GM18502 (cell line): Measurements from ENCODE around the gene HOXD4.

Experiments
- ATAC-seq: cut with Tn5 transposase; IDR thresholded peaks from one replicate; pipeline ENCODE4 v1.9.1; 2021; ENCODE audit warnings: mild to moderate bottlenecking; ENCODE audit not compliant: unreplicated experiment, poor library complexity

HOXD4 gene

DNA sequence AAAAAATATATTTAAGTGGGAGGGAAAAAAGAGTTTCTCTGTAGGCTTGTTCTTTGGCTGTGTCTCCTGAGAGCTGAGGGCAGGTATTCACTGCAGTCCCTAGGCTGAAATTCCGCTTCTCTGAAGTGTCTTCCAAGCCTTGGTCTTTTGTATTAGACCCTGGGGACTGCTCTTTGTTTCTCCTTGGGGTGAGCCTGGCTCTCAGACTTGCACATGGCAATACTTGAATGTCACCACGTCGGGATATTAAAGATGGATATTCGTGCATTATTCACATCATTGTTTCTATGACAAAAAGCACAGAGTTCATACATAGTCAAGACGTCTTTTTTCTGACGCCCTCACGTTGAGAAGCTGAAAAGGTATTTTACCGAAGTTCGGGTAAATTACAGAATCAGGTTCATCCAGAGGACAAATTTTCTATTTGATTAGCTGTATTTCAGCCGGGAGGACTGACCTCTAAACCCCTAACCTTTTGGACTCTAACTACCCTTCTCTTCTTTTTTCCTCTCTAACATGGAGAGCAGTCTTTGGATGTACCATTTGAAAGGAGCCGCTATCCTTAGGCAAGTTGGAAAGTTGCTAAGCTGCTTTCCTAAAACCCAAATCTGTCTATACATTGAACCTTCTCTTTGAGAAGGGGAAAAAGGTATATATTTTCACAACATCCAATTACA lies 3.4 kb downstream of the HOXD4 start:
- no peak for ATAC-seq

DNA sequence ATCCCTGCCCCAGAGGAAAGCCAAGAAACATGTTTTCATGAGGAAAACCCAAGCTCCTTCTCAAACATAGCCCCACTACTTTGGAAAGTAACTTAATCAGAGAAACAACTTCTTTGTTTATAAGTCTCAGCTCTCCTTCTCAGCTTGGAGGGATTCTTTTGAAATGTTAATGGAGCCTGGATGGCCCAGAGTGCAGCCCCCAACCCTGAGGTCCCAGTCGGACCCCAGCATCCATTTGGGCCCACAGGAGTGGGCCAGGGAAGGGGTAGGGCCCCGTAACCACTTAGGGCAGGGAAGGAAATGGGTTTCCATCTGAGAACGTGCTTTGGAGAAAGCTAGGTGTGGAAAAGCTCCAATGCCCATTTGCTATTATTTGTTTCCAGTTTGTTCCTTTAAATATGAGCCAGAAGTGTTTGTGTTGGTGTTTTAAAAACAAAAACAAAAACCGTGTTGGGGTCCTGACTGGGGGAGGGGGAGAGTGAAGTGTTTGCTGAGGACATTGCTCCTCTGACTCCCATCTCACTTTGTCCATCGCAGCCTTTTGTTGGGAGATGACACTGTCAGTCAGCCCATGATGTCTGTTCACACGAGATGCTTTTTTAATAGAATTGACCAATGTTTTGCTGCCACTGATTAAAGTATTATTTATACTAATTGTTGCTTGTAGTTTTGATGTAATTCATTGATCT lies 4.2 kb downstream of the HOXD4 start:
- ATAC-seq = no peak

DNA sequence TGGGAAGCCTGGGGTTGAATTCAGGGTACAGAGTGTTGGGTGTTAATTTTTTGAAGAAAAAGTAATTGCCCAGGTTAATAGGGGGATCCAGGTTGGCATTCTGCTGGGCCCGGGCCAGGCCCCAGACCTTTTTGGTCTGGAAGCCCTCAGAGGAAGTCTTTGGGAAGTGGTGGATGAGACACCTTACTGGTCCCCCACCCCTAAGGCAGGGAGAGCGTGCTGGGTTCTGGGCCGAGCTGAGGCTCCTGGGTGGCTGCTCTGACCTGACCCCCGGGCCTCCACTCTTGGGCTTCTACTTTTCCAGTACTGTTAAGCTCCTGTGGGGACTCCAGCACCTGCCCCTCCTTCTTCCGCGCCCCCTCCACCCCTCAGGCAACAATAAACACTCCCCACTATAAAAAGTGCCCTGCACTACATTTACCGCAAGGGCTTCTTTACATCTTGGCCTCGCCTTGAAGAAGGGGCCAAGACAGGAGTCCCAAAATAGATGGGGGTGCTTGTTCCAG lies 5.0 kb downstream of the HOXD4 start:
- ATAC-seq = no peak

DNA sequence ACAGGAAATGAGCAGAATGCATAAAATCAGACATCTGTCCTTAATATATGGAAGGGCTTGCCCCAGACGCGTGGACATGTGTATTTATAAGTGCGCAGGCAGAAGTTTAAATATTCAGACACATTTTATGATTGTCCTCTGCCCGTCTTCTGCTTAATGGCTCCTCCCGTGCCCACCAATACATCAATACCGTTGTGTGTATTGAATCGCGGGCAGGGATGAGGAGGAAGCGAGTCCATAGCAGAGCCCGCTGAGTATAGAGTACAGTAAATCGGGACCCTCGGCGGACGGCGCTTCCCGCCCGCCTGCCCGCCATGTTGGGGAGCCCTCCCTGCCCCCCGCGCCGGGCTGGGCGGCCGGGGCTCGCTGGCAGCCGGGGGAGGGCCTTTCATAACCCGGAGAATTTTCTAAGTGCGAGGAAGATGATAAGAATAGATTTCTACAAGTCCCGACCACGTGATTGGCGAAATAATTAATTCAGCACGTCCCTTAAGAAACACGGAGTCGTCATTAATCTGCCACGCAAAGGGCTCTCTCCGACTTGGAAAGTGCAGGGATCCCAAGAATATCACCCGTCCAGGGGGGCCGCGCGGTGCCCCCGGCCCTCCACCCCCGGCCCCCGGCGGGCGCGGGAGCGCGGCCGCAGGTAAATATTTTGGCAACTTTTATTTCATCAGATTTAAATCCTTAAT lies 5.6 kb downstream of the HOXD4 start, which contains the start of gene HOXD3:
HOXD3 (plus strand) TSS at position 501 of the 692 bp plus-strand sequence. CDS start 11,808 bp downstream, outside the sequence.
- ATAC-seq = no peak

DNA sequence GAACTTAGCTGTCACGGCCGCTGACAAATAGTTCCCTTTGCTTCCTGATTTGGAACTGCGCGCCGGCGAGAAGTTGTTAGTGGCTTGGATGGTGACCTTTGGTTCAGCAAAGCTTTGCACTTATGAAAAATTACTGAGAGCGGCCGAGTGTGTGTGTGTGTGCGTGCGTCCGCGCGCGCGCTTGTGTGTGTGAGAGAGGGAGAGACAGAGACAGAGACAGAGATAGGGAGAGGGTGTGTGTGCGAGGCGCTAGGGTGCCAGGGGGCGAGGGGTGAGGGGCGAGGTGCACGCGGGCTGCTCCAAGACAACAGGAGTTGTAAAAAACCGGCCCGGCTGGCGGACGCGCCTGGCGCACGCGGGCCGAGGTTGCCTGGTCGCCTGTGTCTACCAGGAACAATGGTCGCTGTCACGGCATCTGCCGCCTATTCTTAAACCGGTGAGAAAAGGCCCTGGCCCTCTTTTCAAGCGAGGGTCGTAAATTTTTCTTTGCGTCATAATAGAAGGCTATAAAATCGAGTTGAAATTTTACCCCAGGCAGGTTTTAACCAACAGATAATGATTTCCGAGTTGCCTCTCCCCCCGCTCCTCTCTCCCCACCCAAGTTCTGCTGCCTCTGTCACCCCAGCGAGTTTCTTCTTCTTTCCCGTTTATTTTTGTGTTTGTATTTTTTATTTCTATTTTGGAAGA lies 6.3 kb downstream of the HOXD4 start:
- no peak for ATAC-seq

DNA sequence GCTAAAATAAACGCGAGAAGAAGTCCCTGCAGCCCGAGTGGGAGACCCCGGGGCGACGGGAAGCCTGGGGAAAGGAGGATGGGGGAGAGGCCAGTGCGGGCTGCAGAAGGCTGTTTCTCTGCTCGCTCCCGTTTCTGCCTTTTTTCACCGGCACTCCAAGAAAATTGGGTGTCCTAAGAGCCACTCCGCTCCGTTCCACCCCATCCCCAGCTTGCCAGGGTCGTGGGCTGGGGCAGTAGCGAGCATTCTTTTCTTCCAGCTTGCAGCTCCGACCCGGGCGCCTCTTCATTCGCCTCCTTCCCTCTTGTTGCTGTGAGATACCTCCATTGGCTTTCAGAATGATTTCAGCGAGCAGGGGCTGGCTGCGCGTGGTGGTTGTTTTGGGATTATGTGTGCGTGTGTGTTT lies 6.8 kb downstream of the HOXD4 start:
- ATAC-seq = no peak

DNA sequence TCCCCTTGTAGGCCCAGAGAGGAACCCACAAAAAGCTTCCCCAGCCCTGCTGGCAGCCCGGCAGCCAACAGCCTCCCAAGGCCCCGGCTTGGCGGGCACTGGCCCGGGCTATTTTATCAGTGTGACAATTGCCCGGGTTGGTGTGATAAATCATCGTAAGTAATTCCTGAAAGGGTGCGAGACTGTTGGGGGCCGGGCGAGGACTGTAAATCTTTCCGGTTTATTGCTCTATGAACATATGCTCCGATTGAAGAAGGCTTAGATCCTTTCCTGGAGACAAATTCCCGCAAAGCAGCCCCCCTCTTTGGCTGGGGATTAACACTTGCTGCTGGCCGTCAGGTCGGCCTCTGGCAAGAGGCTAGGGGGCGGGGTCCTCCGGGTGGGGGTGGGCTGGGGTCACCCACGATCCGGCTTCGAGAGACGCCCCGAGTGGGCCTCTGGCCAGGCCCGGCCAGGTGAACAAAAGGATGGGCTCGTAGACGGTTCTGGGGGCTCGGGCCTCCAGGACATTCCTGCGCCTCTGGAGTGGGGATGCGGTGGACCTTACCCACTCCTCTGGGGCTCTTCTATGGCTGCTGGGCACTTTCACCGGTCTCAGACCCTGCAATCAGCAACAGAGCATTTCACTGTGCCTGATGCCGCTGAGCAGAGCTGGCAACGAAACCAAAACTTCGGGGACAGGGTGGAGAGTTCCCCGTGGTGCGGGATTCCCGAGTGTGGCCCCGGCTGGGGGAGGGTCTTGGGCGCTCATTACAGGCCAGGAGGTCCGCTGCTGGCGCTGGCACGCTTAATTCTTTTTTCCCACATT lies 7.7 kb downstream of the HOXD4 start:
- no peak for ATAC-seq

DNA sequence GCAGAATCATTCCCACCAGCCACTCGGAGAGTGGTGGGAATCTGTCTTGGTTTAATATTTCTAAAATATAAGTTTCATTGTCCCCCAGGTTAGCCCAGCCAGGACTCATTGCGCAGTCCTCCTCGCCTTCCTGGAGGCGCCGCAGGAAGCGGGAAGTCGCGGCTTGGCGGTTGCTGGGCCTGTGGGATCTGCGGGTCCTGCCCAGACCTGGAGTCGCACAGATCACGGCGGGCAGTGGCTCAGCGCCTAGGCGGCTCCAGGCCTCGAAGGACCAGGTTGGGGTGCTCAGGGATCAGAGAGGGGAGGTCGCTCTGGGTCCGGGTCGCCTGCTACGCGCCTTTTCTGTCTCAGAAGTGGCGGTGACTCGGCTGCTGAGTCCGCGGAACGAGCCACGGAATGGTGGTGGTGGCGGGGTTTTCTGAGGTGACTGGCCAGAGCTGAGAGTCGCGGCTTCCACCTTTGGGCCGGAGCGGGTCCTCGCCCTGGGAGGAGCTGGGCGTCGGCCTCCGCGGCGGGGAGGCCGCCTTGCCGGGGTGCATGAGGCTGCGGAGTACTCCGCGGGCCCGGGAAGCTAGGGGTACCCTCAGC lies 8.4 kb downstream of the HOXD4 start:
- ATAC-seq = no peak

DNA sequence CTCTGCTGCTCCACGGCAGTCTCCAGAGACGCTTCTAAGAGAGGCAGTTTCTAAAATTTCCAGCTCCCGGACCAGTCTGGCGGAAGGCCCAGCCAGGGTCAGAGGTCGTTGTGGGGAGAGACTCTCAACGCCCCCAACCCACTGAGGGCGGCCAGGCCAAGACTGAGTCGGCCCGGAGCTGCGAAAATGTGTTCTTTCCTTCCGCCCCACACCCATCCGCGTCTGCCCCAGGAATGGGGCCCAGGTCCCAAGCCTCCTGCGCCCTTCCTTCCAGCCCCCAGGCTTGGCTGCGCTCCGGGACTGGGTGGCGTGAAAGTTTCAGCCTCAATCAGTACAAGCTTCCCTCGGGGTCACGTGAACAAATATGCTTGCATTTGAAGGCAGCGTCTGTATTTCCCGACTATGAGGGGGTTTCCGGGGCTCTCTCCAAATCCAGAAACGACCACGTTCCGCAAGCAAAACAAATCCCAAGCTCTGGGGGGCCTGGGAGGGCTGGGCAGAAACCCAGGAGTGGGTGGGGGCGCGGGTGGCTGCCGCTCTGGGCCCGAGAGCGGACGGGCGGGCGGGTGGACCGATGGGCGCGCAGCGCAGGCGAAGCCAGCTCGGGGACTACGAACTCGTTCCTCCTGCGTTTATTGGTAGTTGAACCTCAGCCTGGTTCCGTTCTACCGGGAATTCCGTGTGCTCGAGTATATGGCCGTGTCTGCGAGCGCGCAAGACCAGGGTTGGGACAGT lies 9.1 kb downstream of the HOXD4 start:
- ATAC-seq = no peak

DNA sequence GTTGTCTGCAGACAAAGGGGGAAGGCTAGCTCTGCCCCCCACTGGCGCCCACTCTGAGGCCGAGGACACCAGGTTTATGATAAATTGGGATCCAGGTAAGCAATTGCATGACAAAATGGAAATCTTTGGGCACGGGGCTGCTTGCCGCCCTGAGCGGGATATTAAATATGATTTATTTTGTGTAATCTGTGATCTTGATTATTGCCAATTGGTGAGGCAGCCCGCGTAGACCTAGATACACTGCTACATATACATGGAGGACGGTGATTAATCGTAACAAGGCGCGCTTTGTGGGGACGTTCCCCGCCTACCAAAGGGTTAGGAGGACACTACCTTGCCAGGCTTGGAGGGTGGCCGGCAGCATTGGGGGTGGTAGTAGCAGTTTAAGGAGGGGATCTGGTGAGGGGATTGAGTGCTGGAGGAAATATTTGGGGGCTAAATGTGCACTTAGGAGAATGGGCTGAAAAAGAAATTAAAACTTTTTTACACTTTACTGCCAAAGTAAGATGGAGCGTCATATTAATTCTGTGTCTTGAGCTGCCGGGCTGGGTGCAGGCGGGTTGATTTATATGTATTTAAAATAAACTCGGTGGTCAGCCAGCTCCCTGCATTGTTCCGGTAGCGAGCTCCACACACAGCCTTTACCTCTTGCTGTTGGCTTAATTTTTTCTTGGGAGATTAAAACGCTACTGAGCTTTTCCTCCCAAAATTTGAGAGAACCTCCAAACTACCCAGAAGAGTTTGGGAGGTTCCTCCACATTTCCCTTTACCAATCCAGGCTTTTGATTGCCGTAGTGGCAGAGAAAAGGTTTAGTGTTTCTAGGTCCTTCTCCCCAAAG lies 9.9 kb downstream of the HOXD4 start:
- no peak for ATAC-seq

DNA sequence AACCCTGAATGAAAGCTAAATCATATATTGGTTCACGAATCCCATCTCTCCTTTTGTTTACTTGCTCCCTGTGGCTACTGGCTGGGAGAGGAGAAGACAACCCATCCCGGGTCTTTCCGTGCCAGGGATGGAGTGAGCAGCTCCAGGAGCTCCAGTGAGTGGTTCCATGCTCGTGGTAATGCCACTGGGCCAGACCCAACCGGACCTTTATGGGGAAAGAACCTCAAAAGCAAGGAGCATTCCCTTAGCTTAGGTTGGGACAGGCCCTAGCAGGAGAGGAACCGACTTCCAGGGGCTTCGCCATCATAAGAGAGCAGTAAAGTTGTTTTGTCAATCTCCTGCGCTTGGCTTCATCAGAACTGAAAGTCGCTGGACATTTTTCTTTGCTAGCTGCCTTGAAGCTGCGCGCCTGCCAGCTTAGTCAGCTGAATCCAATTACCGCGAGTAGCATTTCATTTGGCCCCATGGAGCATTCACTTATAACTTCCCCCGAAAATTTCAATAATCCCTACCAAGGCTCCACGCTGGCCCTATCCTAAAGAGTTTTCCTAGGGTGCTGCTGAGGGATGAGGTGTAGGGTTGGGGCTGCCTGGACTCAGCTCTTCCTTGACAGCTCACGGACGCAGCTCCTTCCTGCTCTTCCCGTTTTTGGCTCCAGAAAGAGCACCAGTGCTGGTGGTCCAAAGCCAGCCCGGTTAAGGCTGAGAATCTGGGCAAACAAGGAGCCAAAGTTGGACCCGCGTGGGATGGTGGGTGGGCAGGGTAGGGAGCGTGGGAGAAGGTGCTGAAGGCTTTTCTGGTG lies 10.7 kb downstream of the HOXD4 start:
- ATAC-seq = no peak

DNA sequence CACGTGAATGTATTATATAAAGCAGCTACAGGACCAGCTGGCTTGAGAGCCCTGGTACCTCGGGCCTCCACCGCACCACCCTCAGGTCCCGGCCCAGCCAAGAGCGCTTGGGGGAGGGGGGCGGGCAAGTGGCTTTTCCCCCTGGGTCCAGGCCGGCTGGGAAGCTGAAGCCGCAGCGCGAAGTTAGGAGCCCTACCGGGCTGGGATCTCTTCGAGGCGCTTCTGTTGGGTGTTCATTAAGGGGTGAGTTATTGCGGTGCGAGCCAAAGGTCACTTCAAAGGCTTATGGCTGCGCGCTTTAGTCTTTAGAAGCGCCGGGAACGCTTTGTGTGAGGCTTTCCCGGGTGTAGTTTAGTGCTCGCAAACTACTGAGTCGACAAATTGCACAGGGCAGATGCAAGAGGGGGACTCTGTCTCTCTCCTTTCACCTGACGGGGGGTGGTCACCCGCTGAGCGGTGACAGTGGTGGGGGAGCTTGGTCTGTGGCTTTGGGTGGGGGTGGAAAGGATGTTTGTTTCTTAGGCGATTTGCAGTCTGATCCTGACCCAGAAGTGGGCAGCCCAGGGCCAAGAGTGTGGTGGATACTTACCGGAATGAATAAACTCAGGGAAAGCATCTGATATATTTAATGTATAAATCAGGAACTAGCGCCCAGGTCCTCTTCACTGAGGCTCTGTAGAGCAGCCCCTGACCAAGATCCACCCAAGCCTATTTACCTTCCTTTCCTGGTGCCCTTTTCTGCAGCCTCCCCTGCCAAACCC lies 11.7 kb downstream of the HOXD4 start:
- ATAC-seq = no peak

DNA sequence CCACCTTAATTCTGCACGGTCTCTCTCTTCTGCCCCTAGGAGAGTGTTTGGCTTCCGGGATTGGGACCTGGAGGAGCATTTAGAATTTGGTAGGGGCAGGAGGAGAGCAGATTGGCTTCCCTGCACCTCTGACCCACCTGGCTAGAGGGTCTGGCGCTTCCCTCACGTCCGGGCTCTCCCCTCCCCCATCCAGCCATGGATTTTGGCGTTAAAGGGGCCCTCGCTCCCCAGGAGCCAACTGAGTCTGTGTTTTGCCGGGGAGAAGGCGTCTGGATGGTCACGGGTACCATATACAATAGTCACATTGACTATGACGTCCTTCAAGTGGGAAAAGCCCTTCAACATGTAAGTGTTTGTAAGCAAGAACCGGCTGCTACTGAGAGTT lies 12.3 kb downstream of the HOXD4 start:
- ATAC-seq = no peak

DNA sequence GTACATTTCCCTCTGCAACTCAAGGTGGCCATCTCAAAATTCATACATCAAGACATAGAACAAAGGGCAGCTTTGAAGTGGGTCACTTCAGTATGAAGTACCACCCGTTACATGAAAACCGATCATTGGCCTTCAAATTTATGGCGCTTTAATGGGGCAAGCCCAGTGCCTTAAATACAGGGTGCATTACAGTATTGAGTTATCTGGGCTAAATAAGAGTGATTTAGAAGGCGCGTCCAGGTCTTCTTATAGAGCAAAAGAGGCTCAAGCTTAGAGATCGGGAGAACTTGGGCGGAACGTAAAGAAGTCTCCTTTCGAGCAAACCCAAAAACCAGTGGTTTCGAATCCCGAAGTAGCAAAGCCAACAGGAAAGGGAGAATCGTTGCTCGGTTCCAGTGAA lies 12.9 kb downstream of the HOXD4 start:
- ATAC-seq = no peak

DNA sequence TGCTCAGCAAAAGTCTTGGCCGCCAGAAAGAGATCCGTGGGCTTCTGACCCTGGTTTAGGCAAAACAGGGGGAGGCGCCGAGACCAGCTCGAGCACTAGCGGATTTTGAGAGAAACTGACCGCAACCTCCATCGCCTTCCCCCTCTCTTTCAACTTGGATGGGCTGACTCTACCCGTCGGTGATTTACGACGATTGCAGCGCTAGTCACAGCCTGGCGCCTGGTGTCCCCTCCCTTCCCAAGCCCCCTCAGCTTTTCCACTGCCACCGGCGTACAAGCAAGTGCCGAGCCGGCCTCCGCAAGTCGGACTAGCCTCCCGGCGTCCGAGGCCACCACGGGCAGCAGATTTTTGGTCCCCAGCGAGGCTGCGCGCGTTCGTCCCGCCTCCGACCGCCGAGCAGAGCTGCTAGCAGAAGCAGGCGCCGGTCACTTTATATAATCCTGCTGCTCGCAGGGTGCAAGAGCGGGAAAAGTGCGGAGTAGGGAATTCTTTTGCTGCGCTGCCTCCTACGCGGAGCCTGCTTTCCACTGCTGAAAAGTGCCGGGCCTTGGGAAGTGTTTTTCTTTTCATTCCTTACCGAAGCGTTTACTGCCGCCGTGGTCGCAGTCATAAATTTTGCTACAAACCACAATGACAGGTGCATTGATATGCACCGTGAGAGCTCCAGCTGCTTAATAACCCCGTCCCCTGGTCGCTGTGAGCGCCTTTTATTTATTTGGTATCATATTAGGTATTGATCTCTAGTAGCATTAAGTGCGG lies 13.4 kb downstream of the HOXD4 start:
- no peak for ATAC-seq
